B cell (primary cell): ENCODE results near the gene ZMYND15. TPM values are rescaled to one million over a fixed set of nuclear protein-coding genes. Genes with fewer than 3 reads are reported as not detected.

Source experiments
- ATAC-seq: fragments of 200-7000 bp; cut with Tn5 transposase; one replicate; pipeline ENCODE4 v1.10.0; 2021; ENCODE audit warnings: low read depth, mild to moderate bottlenecking, moderate number of reproducible peaks, moderate library complexity
- CTCF ChIA-PET: fragments of 350-600 bp; sonication (Branson Sonifier 250); formaldehyde crosslinking; loops from one replicate; lab custom pipeline; 2021; ENCODE audit warnings: antibody characterized with exemption, inconsistent platforms; lab: Charles Lee
- POLR2A ChIA-PET: fragments of 350-600 bp; sonication (Branson Sonifier 250); formaldehyde crosslinking; loops from one replicate; lab custom pipeline; 2021; ENCODE audit warnings: antibody characterized with exemption; lab: Charles Lee
- DNase-seq: peaks from one replicate; pipeline ENCODE4 v3.0.0; 2013
- H2AFZ ChIP-seq: 2 replicates; pipeline ENCODE4 v1.6.1; 2012; ENCODE audit warnings: mild to moderate bottlenecking, low read depth, low read length; ENCODE audit not compliant: insufficient read depth, poor library complexity, severe bottlenecking
- H3K27ac ChIP-seq, 2 donors: 1 replicate in 1 of 2; 2 replicates in 1 of 2; pipeline ENCODE4 v1.5.1; 2012 to 2013; ENCODE audit warnings: low read length in 2 of 2, mild to moderate bottlenecking in 2 of 2, moderate library complexity in 1 of 2
- H3K27me3 ChIP-seq, 4 experiments: fragments of 200-600 bp in 1 of 4; sonication (generic) in 1 of 4; replicated peaks in 1 of 4; 1 replicate in 2 of 4; 2 replicates in 2 of 4; pipeline versions ENCODE4 v1.6.1 to v1.7.0; 2013 to 2016; ENCODE audit warnings: low read length in 3 of 4, mild to moderate bottlenecking in 2 of 4, mixed read lengths in 1 of 4, moderate library complexity in 1 of 4; ENCODE audit not compliant: insufficient read depth in 4 of 4, control insufficient read depth in 3 of 4; ENCODE audit errors: control extremely low read depth in 1 of 4
- H3K36me3 ChIP-seq, 2 experiments: replicated peaks in 1 of 2; 1 replicate in 1 of 2; 2 replicates in 1 of 2; pipeline versions ENCODE4 v1.6.1 to v1.7.1; 2013; ENCODE audit warnings: low read length in 1 of 2; ENCODE audit not compliant: insufficient read depth in 2 of 2, control insufficient read depth in 1 of 2; ENCODE audit errors: control extremely low read depth in 1 of 2, extremely low read depth in 1 of 2
- H3K4me1 ChIP-seq, 2 donors: fragments of 200-600 bp in 1 of 2; sonication (generic) in 1 of 2; 1 replicate in 1 of 2; 2 replicates in 1 of 2; pipeline versions ENCODE4 v1.5.1 to v1.6.1; 2013 to 2017; ENCODE audit warnings: low read length in 2 of 2; ENCODE audit not compliant: control insufficient read depth in 2 of 2, insufficient read depth in 2 of 2
- H3K4me2 ChIP-seq: replicated peaks from 2 replicates; pipeline ENCODE3; 2012; ENCODE audit warnings: mild to moderate bottlenecking, low read depth, low read length; ENCODE audit not compliant: poor library complexity, severe bottlenecking
- H3K4me3 ChIP-seq, 5 experiments: fragments of 200-600 bp in 1 of 5; sonication (generic) in 1 of 5; 1 replicate in 3 of 5; 2 replicates in 2 of 5; pipeline versions ENCODE4 v1.5.1 to v1.7.0; 2011 to 2016; ENCODE audit warnings: low read length in 4 of 5, mild to moderate bottlenecking in 4 of 5, low read depth in 2 of 5, control low read depth in 1 of 5, moderate library complexity in 1 of 5; ENCODE audit not compliant: insufficient read depth in 1 of 5; ENCODE audit errors: control extremely low read depth in 1 of 5, extremely low read depth in 1 of 5
- H3K79me2 ChIP-seq: fragments of 200-600 bp; sonication (generic); one replicate; pipeline ENCODE4 v1.6.0; 2016; ENCODE audit warnings: low read length; ENCODE audit not compliant: control insufficient read depth, insufficient read depth
- H3K9ac ChIP-seq: fragments of 200-600 bp; sonication (generic); 2 replicates; pipeline ENCODE4 v1.6.1; 2017; ENCODE audit warnings: mild to moderate bottlenecking, low read length, moderate library complexity
- H3K9me3 ChIP-seq, 3 donors: one replicate each; pipeline versions ENCODE4 v1.6.1 to v1.7.1; 2013; ENCODE audit warnings: low read length in 2 of 3; ENCODE audit not compliant: control insufficient read depth in 2 of 3, insufficient read depth in 1 of 3; ENCODE audit errors: control extremely low read depth in 1 of 3
- H4K20me1 ChIP-seq: 2 replicates; pipeline ENCODE4 v1.6.0; 2012; ENCODE audit warnings: mild to moderate bottlenecking, low read length; ENCODE audit not compliant: insufficient read depth, control insufficient read depth, poor library complexity, severe bottlenecking
- H3K27ac Mint-ChIP-seq: one replicate; pipeline ENCODE4 v1.8.0; 2021; ENCODE audit warnings: mixed read lengths
- H3K27me3 Mint-ChIP-seq: one replicate; pipeline ENCODE4 v1.8.0; 2021; ENCODE audit warnings: mixed read lengths
- H3K4me1 Mint-ChIP-seq: one replicate; pipeline ENCODE4 v1.8.0; 2021; ENCODE audit warnings: mixed read lengths
- H3K4me3 Mint-ChIP-seq: one replicate; pipeline ENCODE4 v1.8.0; 2021; ENCODE audit warnings: mixed read lengths
- H3K9me3 Mint-ChIP-seq: one replicate; pipeline ENCODE4 v1.8.0; 2022; ENCODE audit warnings: mixed read lengths; ENCODE audit not compliant: insufficient read depth
- EZH2 ChIP-seq: IDR thresholded peaks from 2 replicates; pipeline ENCODE4 v1.6.1; 2012; ENCODE audit warnings: borderline replicate concordance, low read depth, mild to moderate bottlenecking, moderate library complexity, low read length; ENCODE audit not compliant: insufficient read depth, poor library complexity, severe bottlenecking
- WGBS: methylation state at CpG from one replicate; pipeline ENCODE4 v1.1.5; 2013; ENCODE audit warnings: missing lambda C conversion rate; ENCODE audit not compliant: insufficient coverage; 5-methylcytosine and 5-hydroxymethylcytosine counted together
- intact Hi-C: fragments of 100-400 bp; cut with micrococcal nuclease; formaldehyde crosslinking; loops from one replicate; pipeline ENCODE4 v1.10.0; 2022
- polyA plus RNA-seq: library from polyadenylated mRNA; depleted of rRNA; stranded (reverse); fragments of >200 nt; gene quantifications from 2 replicates; pipeline ENCODE4 v1.2.3, GENCODE V29; 2012
- total RNA-seq, 2 donors: library from RNA; stranded (reverse); fragments of 120-200 nt in 1 of 2; gene quantifications; 1 replicate in 1 of 2; 2 replicates in 1 of 2; pipeline versions ENCODE4 v1.2.3 to v1.2.4, GENCODE V29; 2013 to 2022
- TF ChIP-seq, protein P1 (sequence below): fragments of 200-600 bp; IDR thresholded peaks from one replicate; pipeline ENCODE4 v1.8.0; 2022; ENCODE audit warnings: antibody characterized with exemption, mild to moderate bottlenecking

Gene ZMYND15
- total and polyA plus RNA-seq, 2 donors (not counting 1 experiment from before 2014, with no cell fraction given) = 0.72 to 2.5 TPM

DNA sequence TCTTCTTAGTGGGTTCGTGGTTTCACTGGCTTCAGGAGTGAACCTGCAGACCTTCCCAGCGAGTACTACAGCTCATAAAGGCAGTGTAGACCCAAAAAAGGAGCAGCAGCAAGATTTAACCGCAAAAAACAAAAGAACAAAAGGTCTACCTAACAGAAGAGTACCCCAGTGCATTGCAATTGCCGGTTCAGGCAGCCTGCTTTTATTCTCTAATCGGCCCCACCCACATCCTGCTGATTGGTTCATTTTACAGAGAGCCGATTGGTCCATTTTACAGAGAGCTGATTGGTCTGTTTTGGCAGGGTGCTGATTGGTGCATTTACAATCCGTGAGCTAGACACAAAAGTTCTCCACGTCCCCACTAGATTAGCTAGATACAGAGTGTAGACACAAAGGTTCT is 31.2 kb upstream of the ZMYND15 start:
- no peak for TF ChIP-seq EZH2
- TF ChIP-seq, protein P1, sequence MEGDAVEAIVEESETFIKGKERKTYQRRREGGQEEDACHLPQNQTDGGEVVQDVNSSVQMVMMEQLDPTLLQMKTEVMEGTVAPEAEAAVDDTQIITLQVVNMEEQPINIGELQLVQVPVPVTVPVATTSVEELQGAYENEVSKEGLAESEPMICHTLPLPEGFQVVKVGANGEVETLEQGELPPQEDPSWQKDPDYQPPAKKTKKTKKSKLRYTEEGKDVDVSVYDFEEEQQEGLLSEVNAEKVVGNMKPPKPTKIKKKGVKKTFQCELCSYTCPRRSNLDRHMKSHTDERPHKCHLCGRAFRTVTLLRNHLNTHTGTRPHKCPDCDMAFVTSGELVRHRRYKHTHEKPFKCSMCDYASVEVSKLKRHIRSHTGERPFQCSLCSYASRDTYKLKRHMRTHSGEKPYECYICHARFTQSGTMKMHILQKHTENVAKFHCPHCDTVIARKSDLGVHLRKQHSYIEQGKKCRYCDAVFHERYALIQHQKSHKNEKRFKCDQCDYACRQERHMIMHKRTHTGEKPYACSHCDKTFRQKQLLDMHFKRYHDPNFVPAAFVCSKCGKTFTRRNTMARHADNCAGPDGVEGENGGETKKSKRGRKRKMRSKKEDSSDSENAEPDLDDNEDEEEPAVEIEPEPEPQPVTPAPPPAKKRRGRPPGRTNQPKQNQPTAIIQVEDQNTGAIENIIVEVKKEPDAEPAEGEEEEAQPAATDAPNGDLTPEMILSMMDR = no peak
- WGBS = 87% methylated on average over 5 of the region's 8 CpGs
- intact Hi-C loops = loop anchor here (10.0 kb wide), 1 partner anchor 144 kb away; the partner anchor contains the start of gene GGT6
- no peak overlapping the region for H2AFZ ChIP-seq
- H3K27me3 ChIP-seq = no peaks in the 10 kb centered on the region
- H3K9me3 ChIP-seq = no peaks in the 10 kb centered on the region
- ChIA-PET POLR2A (interaction anchor here (1.9 kb wide), 1 partner anchor 240 kb away, joined by 6 read pairs; the partner anchor contains the start of gene PFN1), CTCF (interaction anchor here (1.0 to 3.9 kb wide), 7 partner anchors 16 to 195 kb away, joined by 3 to 38 read pairs (median 17); partner anchors contain the start of genes CHRNE, GLTPD2 and MED11)
- H3K79me2 ChIP-seq = peaks cover 31% of the 10 kb centered on the region
- H3K9ac ChIP-seq = no peak overlapping the region
- peaks cover 43% of the 10 kb centered on the region for H3K4me1 Mint-ChIP-seq
- H3K27ac Mint-ChIP-seq = peak overlapping the region; percentile 26
- ATAC-seq (no peak), DNase-seq (peak; percentile 56)
- H3K4me3 ChIP-seq = no peak overlapping the region
- H3K27me3 Mint-ChIP-seq = no peaks in the 10 kb centered on the region
- peaks cover 20 to 34% of the 10 kb centered on the region in 2 donors for H3K4me1 ChIP-seq
- no peaks in the 10 kb centered on the region for H3K9me3 Mint-ChIP-seq
- H4K20me1 ChIP-seq = no peaks in the 10 kb centered on the region
- H3K27ac ChIP-seq = no peak overlapping the region
- peak overlapping the region; percentile 44 for H3K4me3 Mint-ChIP-seq
- H3K36me3 ChIP-seq = no peaks in the 10 kb centered on the region
- no peak overlapping the region for H3K4me2 ChIP-seq
